DMS53 treated with DMSO at 0.1 percent for 48 hours (cell line): ENCODE results near the gene MGAT5B.

ENCODE experiments used
- DNase-seq: peaks from one replicate; lab custom pipeline; 2025; ENCODE audit not compliant: unreplicated experiment; lab: John Stamatoyannopoulos, UW

Gene MGAT5B

GRCh38 chr17:76998839-76999238 is 130.6 kb downstream of the MGAT5B start:
- no peak for DNase-seq
